ENCODE measurements around the gene TNFRSF8.

- TF ChIP-seq EZH2 (IDR thresholded peaks at IDR 0.05; ENCODE audit: borderline replicate concordance) (no peak), CTCF (IDR thresholded peaks at IDR 0.05; ENCODE audit: poor library complexity) (no peak), EZH2phosphoT487 (IDR thresholded peaks at IDR 0.05; ENCODE audit: low read depth, severe bottlenecking, unreplicated experiment) (no peak)
Measured at GRCh38 chr1:12069623-12070244, 6.6 kb downstream of the TNFRSF8 start.

All from hepatocyte (in vitro differentiated cells).